NB4 (cell line): Measurements from ENCODE around the gene PTPMT1.

Source experiments
- POLR2A ChIP-seq: IDR thresholded peaks from 2 replicates; pipeline ENCODE4 v1.6.1; 2011; ENCODE audit warnings: mild to moderate bottlenecking; ENCODE audit not compliant: insufficient read length; ENCODE audit errors: extremely low read depth
- TF ChIP-seq, protein P1 (sequence below): IDR thresholded peaks from one replicate; pipeline ENCODE4 v1.5.1; 2012; ENCODE audit warnings: low read depth, low read length

DNA sequence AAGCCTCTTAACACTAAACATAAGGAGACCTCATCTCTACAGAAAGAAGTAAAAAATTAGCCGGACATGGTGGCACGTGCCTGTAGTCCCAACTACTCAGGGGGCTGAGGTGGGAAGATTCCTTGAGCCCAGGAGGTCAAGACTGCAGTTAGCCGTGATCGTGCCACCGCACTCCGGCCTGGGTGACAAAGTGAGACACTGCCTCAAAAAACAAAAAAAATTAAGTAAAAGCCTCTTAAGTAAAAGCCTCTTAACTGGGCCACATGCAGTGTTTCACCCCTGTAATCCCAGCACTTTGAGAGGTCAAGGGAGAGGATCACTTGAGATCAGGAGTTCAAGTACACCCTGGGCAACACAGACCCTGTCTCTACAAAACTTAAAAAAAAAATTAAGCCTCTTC is 38.2 kb upstream of the PTPMT1 start:
- TF ChIP-seq, protein P1, sequence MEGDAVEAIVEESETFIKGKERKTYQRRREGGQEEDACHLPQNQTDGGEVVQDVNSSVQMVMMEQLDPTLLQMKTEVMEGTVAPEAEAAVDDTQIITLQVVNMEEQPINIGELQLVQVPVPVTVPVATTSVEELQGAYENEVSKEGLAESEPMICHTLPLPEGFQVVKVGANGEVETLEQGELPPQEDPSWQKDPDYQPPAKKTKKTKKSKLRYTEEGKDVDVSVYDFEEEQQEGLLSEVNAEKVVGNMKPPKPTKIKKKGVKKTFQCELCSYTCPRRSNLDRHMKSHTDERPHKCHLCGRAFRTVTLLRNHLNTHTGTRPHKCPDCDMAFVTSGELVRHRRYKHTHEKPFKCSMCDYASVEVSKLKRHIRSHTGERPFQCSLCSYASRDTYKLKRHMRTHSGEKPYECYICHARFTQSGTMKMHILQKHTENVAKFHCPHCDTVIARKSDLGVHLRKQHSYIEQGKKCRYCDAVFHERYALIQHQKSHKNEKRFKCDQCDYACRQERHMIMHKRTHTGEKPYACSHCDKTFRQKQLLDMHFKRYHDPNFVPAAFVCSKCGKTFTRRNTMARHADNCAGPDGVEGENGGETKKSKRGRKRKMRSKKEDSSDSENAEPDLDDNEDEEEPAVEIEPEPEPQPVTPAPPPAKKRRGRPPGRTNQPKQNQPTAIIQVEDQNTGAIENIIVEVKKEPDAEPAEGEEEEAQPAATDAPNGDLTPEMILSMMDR = no peak
- no peak for TF ChIP-seq POLR2A
